ENCODE measurements around the gene GEMIN7. TPM values are rescaled to one million over a fixed set of nuclear protein-coding genes. Genes with fewer than 3 reads are reported as not detected.

Gene GEMIN7
- total and polyA plus RNA-seq, 2 of the 13 experiments (the other 11 are each of a cell fraction or from before 2014, with no cell fraction given), result 24.1 to 30.6 TPM

DNA sequence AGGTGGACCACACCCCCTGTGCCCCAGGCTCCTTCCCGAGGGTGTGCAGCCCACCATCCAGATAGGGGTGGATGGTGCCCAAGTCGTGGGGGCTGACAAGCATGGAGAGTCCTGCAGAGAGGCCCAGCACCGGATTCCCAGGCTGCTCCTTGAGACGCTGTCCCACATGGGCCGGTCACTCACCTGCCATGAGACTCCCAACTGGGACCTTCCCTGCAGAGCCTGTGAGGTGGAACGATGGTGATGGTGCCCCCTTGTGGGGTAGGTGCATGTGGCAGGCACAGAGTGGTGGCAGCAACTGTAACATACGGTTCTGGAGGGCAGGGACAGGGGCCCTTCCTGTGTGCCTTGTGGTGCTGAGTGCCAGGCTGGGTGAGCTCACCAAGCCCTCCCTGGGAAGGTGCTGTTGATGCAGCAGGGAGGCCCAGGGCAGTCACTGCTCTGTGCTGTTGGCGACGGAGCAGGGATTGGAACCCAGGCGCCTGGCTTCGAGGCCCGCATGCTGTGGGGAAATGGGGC lies 47.0 kb downstream of the GEMIN7 start (continued):
- TF ChIP-seq CHCHD3 (CRISPR knock-in tag; IDR thresholded peaks at IDR 0.05) (no peak), ZNF205 (CRISPR knock-in tag; IDR thresholded peaks at IDR 0.05) (no peak), ETV6 (CRISPR knock-in tag; conservative IDR thresholded peaks at IDR 0.05) (no peak), SP140L (CRISPR knock-in tag; IDR thresholded peaks at IDR 0.05; ENCODE audit: borderline replicate concordance) (no peak), PHF20 (CRISPR knock-in tag; IDR thresholded peaks at IDR 0.05) (no peak), ZNF75D (CRISPR knock-in tag; IDR thresholded peaks at IDR 0.05; ENCODE audit: borderline replicate concordance) (no peak), ATRX (CRISPR knock-in tag; IDR thresholded peaks at IDR 0.05; ENCODE audit: borderline replicate concordance) (no peak), SIX1 (CRISPR knock-in tag; IDR thresholded peaks at IDR 0.05; ENCODE audit: borderline replicate concordance) (no peak), BRF2 (CRISPR knock-in tag; IDR thresholded peaks at IDR 0.05) (no peak), SRY (CRISPR knock-in tag; IDR thresholded peaks at IDR 0.05) (no peak), ELF3 (CRISPR knock-in tag; IDR thresholded peaks at IDR 0.05) (no peak), MBD4 (IDR thresholded peaks at IDR 0.05; ENCODE audit: borderline replicate concordance, low read length) (no peak), POGZ (CRISPR knock-in tag; IDR thresholded peaks at IDR 0.05) (no peak), ZFX (CRISPR knock-in tag; IDR thresholded peaks at IDR 0.05; ENCODE audit: low read depth) (peak; percentile 49), ATF7 (IDR thresholded peaks at IDR 0.05) (no peak), ATF7 (CRISPR knock-in tag; IDR thresholded peaks at IDR 0.05) (no peak), SIX4 (CRISPR knock-in tag; IDR thresholded peaks at IDR 0.05) (no peak), ZNF761 (CRISPR knock-in tag; conservative IDR thresholded peaks at IDR 0.05) (no peak), CCDC6 (CRISPR knock-in tag; IDR thresholded peaks at IDR 0.05) (no peak), RAD21 (CRISPR knock-in tag; IDR thresholded peaks at IDR 0.05) (peak; percentile 87), RARA (CRISPR knock-in tag; IDR thresholded peaks at IDR 0.05) (no peak), U2AF2 (IDR thresholded peaks at IDR 0.05; ENCODE audit: low read depth, low read length) (no peak)
- TF ChIP-seq, protein P1, sequence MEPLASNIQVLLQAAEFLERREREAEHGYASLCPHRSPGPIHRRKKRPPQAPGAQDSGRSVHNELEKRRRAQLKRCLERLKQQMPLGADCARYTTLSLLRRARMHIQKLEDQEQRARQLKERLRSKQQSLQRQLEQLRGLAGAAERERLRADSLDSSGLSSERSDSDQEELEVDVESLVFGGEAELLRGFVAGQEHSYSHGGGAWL (CRISPR knock-in tag; IDR thresholded peaks at IDR 0.05), result 0 out of 2 replicates have a peak, but pooled peaks have one; percentile 50
- TF ChIP-seq, protein P2, sequence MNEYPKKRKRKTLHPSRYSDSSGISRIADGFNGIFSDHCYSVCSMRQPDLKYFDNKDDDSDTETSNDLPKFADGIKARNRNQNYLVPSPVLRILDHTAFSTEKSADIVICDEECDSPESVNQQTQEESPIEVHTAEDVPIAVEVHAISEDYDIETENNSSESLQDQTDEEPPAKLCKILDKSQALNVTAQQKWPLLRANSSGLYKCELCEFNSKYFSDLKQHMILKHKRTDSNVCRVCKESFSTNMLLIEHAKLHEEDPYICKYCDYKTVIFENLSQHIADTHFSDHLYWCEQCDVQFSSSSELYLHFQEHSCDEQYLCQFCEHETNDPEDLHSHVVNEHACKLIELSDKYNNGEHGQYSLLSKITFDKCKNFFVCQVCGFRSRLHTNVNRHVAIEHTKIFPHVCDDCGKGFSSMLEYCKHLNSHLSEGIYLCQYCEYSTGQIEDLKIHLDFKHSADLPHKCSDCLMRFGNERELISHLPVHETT (CRISPR knock-in tag; conservative IDR thresholded peaks at IDR 0.05), result 0 out of 2 replicates have a peak, but pooled peaks have one; percentile 47
- TF ChIP-seq, protein P3, sequence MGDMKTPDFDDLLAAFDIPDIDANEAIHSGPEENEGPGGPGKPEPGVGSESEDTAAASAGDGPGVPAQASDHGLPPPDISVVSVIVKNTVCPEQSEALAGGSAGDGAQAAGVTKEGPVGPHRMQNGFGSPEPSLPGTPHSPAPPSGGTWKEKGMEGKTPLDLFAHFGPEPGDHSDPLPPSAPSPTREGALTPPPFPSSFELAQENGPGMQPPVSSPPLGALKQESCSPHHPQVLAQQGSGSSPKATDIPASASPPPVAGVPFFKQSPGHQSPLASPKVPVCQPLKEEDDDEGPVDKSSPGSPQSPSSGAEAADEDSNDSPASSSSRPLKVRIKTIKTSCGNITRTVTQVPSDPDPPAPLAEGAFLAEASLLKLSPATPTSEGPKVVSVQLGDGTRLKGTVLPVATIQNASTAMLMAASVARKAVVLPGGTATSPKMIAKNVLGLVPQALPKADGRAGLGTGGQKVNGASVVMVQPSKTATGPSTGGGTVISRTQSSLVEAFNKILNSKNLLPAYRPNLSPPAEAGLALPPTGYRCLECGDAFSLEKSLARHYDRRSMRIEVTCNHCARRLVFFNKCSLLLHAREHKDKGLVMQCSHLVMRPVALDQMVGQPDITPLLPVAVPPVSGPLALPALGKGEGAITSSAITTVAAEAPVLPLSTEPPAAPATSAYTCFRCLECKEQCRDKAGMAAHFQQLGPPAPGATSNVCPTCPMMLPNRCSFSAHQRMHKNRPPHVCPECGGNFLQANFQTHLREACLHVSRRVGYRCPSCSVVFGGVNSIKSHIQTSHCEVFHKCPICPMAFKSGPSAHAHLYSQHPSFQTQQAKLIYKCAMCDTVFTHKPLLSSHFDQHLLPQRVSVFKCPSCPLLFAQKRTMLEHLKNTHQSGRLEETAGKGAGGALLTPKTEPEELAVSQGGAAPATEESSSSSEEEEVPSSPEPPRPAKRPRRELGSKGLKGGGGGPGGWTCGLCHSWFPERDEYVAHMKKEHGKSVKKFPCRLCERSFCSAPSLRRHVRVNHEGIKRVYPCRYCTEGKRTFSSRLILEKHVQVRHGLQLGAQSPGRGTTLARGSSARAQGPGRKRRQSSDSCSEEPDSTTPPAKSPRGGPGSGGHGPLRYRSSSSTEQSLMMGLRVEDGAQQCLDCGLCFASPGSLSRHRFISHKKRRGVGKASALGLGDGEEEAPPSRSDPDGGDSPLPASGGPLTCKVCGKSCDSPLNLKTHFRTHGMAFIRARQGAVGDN (CRISPR knock-in tag; IDR thresholded peaks at IDR 0.05), result peak; percentile 53; the same call in 1 of the 2 replicates
- TF ChIP-seq, protein P4, sequence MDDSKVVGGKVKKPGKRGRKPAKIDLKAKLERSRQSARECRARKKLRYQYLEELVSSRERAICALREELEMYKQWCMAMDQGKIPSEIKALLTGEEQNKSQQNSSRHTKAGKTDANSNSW (CRISPR knock-in tag; IDR thresholded peaks at IDR 0.05; ENCODE audit: borderline replicate concordance), result no peak
